B cell (primary cell): ENCODE results near the gene GRM6. TPM values are rescaled to one million over a fixed set of nuclear protein-coding genes. Genes with fewer than 3 reads are reported as not detected.

ENCODE experiments used
- ATAC-seq: fragments of 200-7000 bp; cut with Tn5 transposase; one replicate; pipeline ENCODE4 v1.10.0; 2021; ENCODE audit warnings: low read depth, mild to moderate bottlenecking, moderate number of reproducible peaks, moderate library complexity
- CTCF ChIA-PET: fragments of 350-600 bp; sonication (Branson Sonifier 250); formaldehyde crosslinking; loops from one replicate; lab custom pipeline; 2021; ENCODE audit warnings: antibody characterized with exemption, inconsistent platforms; lab: Charles Lee
- POLR2A ChIA-PET: fragments of 350-600 bp; sonication (Branson Sonifier 250); formaldehyde crosslinking; loops from one replicate; lab custom pipeline; 2021; ENCODE audit warnings: antibody characterized with exemption; lab: Charles Lee
- DNase-seq: peaks from one replicate; pipeline ENCODE4 v3.0.0; 2013
- H2AFZ ChIP-seq: 2 replicates; pipeline ENCODE4 v1.6.1; 2012; ENCODE audit warnings: mild to moderate bottlenecking, low read depth, low read length; ENCODE audit not compliant: insufficient read depth, poor library complexity, severe bottlenecking
- H3K27ac ChIP-seq, 2 donors: 1 replicate in 1 of 2; 2 replicates in 1 of 2; pipeline ENCODE4 v1.5.1; 2012 to 2013; ENCODE audit warnings: low read length in 2 of 2, mild to moderate bottlenecking in 2 of 2, moderate library complexity in 1 of 2
- H3K27me3 ChIP-seq, 4 experiments: fragments of 200-600 bp in 1 of 4; sonication (generic) in 1 of 4; replicated peaks in 1 of 4; 1 replicate in 2 of 4; 2 replicates in 2 of 4; pipeline versions ENCODE4 v1.6.1 to v1.7.0; 2013 to 2016; ENCODE audit warnings: low read length in 3 of 4, mild to moderate bottlenecking in 2 of 4, mixed read lengths in 1 of 4, moderate library complexity in 1 of 4; ENCODE audit not compliant: insufficient read depth in 4 of 4, control insufficient read depth in 3 of 4; ENCODE audit errors: control extremely low read depth in 1 of 4
- H3K36me3 ChIP-seq, 2 experiments: replicated peaks in 1 of 2; 1 replicate in 1 of 2; 2 replicates in 1 of 2; pipeline versions ENCODE4 v1.6.1 to v1.7.1; 2013; ENCODE audit warnings: low read length in 1 of 2; ENCODE audit not compliant: insufficient read depth in 2 of 2, control insufficient read depth in 1 of 2; ENCODE audit errors: control extremely low read depth in 1 of 2, extremely low read depth in 1 of 2
- H3K4me1 ChIP-seq, 2 donors: fragments of 200-600 bp in 1 of 2; sonication (generic) in 1 of 2; 1 replicate in 1 of 2; 2 replicates in 1 of 2; pipeline versions ENCODE4 v1.5.1 to v1.6.1; 2013 to 2017; ENCODE audit warnings: low read length in 2 of 2; ENCODE audit not compliant: control insufficient read depth in 2 of 2, insufficient read depth in 2 of 2
- H3K4me2 ChIP-seq: replicated peaks from 2 replicates; pipeline ENCODE3; 2012; ENCODE audit warnings: mild to moderate bottlenecking, low read depth, low read length; ENCODE audit not compliant: poor library complexity, severe bottlenecking
- H3K4me3 ChIP-seq, 5 experiments: fragments of 200-600 bp in 1 of 5; sonication (generic) in 1 of 5; 1 replicate in 3 of 5; 2 replicates in 2 of 5; pipeline versions ENCODE4 v1.5.1 to v1.7.0; 2011 to 2016; ENCODE audit warnings: low read length in 4 of 5, mild to moderate bottlenecking in 4 of 5, low read depth in 2 of 5, control low read depth in 1 of 5, moderate library complexity in 1 of 5; ENCODE audit not compliant: insufficient read depth in 1 of 5; ENCODE audit errors: control extremely low read depth in 1 of 5, extremely low read depth in 1 of 5
- H3K79me2 ChIP-seq: fragments of 200-600 bp; sonication (generic); one replicate; pipeline ENCODE4 v1.6.0; 2016; ENCODE audit warnings: low read length; ENCODE audit not compliant: control insufficient read depth, insufficient read depth
- H3K9ac ChIP-seq: fragments of 200-600 bp; sonication (generic); 2 replicates; pipeline ENCODE4 v1.6.1; 2017; ENCODE audit warnings: mild to moderate bottlenecking, low read length, moderate library complexity
- H3K9me3 ChIP-seq, 3 donors: one replicate each; pipeline versions ENCODE4 v1.6.1 to v1.7.1; 2013; ENCODE audit warnings: low read length in 2 of 3; ENCODE audit not compliant: control insufficient read depth in 2 of 3, insufficient read depth in 1 of 3; ENCODE audit errors: control extremely low read depth in 1 of 3
- H4K20me1 ChIP-seq: 2 replicates; pipeline ENCODE4 v1.6.0; 2012; ENCODE audit warnings: mild to moderate bottlenecking, low read length; ENCODE audit not compliant: insufficient read depth, control insufficient read depth, poor library complexity, severe bottlenecking
- H3K27ac Mint-ChIP-seq: one replicate; pipeline ENCODE4 v1.8.0; 2021; ENCODE audit warnings: mixed read lengths
- H3K27me3 Mint-ChIP-seq: one replicate; pipeline ENCODE4 v1.8.0; 2021; ENCODE audit warnings: mixed read lengths
- H3K4me1 Mint-ChIP-seq: one replicate; pipeline ENCODE4 v1.8.0; 2021; ENCODE audit warnings: mixed read lengths
- H3K4me3 Mint-ChIP-seq: one replicate; pipeline ENCODE4 v1.8.0; 2021; ENCODE audit warnings: mixed read lengths
- H3K9me3 Mint-ChIP-seq: one replicate; pipeline ENCODE4 v1.8.0; 2022; ENCODE audit warnings: mixed read lengths; ENCODE audit not compliant: insufficient read depth
- EZH2 ChIP-seq: IDR thresholded peaks from 2 replicates; pipeline ENCODE4 v1.6.1; 2012; ENCODE audit warnings: borderline replicate concordance, low read depth, mild to moderate bottlenecking, moderate library complexity, low read length; ENCODE audit not compliant: insufficient read depth, poor library complexity, severe bottlenecking
- WGBS: methylation state at CpG from one replicate; pipeline ENCODE4 v1.1.5; 2013; ENCODE audit warnings: missing lambda C conversion rate; ENCODE audit not compliant: insufficient coverage; 5-methylcytosine and 5-hydroxymethylcytosine counted together
- intact Hi-C: fragments of 100-400 bp; cut with micrococcal nuclease; formaldehyde crosslinking; loops from one replicate; pipeline ENCODE4 v1.10.0; 2022
- polyA plus RNA-seq: library from polyadenylated mRNA; depleted of rRNA; stranded (reverse); fragments of >200 nt; gene quantifications from 2 replicates; pipeline ENCODE4 v1.2.3, GENCODE V29; 2012
- total RNA-seq, 2 donors: library from RNA; stranded (reverse); fragments of 120-200 nt in 1 of 2; gene quantifications; 1 replicate in 1 of 2; 2 replicates in 1 of 2; pipeline versions ENCODE4 v1.2.3 to v1.2.4, GENCODE V29; 2013 to 2022
- TF ChIP-seq, protein P1 (sequence below): fragments of 200-600 bp; IDR thresholded peaks from one replicate; pipeline ENCODE4 v1.8.0; 2022; ENCODE audit warnings: antibody characterized with exemption, mild to moderate bottlenecking

GRM6 gene
- total and polyA plus RNA-seq, 2 donors (not counting 1 experiment from before 2014, with no cell fraction given): not detected

DNA sequence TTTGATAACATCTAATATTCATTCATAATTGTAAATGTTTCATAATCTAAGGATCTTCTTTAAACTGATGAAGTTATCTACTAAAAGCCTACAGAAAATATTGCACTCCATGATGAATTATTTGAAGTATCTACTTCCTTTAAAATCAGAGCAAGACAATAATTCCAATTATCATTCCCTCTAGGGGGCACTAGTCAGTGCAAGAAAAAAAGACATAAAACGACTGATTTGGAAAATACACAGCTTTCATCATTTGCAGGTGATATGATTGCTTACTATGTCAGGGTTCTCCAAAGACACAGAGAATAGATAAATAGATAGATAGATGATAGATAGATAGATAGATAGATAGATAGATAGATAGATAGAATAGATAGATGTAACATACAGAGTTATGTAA lies 13.5 kb upstream of the GRM6 start:
- no peaks in the 10 kb centered on the region for H4K20me1 ChIP-seq
- H3K27ac ChIP-seq: no peak overlapping the region
- H3K4me3 ChIP-seq: no peak overlapping the region
- no peaks in the 10 kb centered on the region for H3K4me1 ChIP-seq
- no peaks in the 10 kb centered on the region for H3K79me2 ChIP-seq
- no peak overlapping the region for H2AFZ ChIP-seq
- Mint-ChIP-seq H3K4me1 (no peaks in the 10 kb centered on the region), H3K27me3 (peaks cover 4% of the 10 kb centered on the region), H3K9me3 (peaks cover 8% of the 10 kb centered on the region), H3K27ac (no peak overlapping the region), H3K4me3 (no peak overlapping the region)
- WGBS: no CpG with 5 or more reads among the region's 1 CpG
- TF ChIP-seq EZH2: no peak
- TF ChIP-seq, protein P1, sequence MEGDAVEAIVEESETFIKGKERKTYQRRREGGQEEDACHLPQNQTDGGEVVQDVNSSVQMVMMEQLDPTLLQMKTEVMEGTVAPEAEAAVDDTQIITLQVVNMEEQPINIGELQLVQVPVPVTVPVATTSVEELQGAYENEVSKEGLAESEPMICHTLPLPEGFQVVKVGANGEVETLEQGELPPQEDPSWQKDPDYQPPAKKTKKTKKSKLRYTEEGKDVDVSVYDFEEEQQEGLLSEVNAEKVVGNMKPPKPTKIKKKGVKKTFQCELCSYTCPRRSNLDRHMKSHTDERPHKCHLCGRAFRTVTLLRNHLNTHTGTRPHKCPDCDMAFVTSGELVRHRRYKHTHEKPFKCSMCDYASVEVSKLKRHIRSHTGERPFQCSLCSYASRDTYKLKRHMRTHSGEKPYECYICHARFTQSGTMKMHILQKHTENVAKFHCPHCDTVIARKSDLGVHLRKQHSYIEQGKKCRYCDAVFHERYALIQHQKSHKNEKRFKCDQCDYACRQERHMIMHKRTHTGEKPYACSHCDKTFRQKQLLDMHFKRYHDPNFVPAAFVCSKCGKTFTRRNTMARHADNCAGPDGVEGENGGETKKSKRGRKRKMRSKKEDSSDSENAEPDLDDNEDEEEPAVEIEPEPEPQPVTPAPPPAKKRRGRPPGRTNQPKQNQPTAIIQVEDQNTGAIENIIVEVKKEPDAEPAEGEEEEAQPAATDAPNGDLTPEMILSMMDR: no peak
- no peaks in the 10 kb centered on the region for H3K36me3 ChIP-seq
- POLR2A ChIA-PET: no interaction called here
- intact Hi-C loops: no loop called here
- no peak for ATAC-seq
- CTCF ChIA-PET: no interaction called here
- no peak for DNase-seq
- H3K9me3 ChIP-seq: peaks cover 6 to 18% (median 9%) of the 10 kb centered on the region in 3 donors
- no peak overlapping the region for H3K9ac ChIP-seq
- no peak overlapping the region for H3K4me2 ChIP-seq
- H3K27me3 ChIP-seq: peaks cover 0 to 2% (median 0%) of the 10 kb centered on the region in 4 experiments

DNA sequence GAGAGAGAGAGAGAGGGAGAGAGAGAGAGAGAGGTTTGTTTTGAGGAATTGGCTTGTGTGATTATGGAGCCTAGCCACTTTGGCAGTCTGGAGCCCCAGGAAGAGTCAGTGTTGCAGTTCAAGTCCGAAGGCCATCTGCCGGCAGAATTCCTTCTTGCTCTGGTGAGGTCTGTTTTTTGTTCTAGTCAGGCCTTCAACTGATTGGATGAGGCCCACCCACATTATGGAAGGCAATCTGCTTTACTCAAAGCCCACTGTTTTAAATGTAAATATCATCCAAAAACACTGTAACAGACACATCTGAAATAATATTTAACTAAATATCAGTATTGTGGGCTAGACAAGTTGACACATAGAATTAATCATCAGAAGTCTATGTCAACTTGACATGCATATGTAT lies 11.4 kb upstream of the GRM6 start:
- H3K4me2 ChIP-seq: no peak overlapping the region
- ATAC-seq (no peak), DNase-seq (no peak)
- no peak overlapping the region for H3K27ac ChIP-seq
- H3K9ac ChIP-seq: no peak overlapping the region
- WGBS: 86% methylated on average over 2 of the region's 2 CpGs
- ChIA-PET CTCF (no interaction called here), POLR2A (no interaction called here)
- H3K4me3 ChIP-seq: no peak overlapping the region
- H3K27me3 Mint-ChIP-seq: peaks cover 12% of the 10 kb centered on the region
- no peaks in the 10 kb centered on the region for H3K4me1 Mint-ChIP-seq
- H3K79me2 ChIP-seq: no peaks in the 10 kb centered on the region
- no peaks in the 10 kb centered on the region for H3K4me1 ChIP-seq
- H3K4me3 Mint-ChIP-seq: no peak overlapping the region
- TF ChIP-seq, protein P1: no peak
- TF ChIP-seq EZH2: no peak
- H2AFZ ChIP-seq: no peak overlapping the region
- H3K9me3 Mint-ChIP-seq: peaks cover 10% of the 10 kb centered on the region
- H3K36me3 ChIP-seq: no peaks in the 10 kb centered on the region
- H3K9me3 ChIP-seq: peaks cover 3 to 12% (median 6%) of the 10 kb centered on the region in 3 donors
- peaks cover 0 to 2% (median 0%) of the 10 kb centered on the region in 4 experiments for H3K27me3 ChIP-seq
- intact Hi-C loops: no loop called here
- no peaks in the 10 kb centered on the region for H4K20me1 ChIP-seq
- H3K27ac Mint-ChIP-seq: no peak overlapping the region
